HG02642 (cell line): Measurements from ENCODE around the gene PTPRN2.
"Not testable (repeated sequence)": the region's sequence is repeated elsewhere in the genome, so short reads cannot be mapped to it uniquely, and the experiment has no call there.

Experiments used
- ATAC-seq: cut with Tn5 transposase; IDR thresholded peaks from one replicate; pipeline ENCODE4 v1.9.1; 2021; ENCODE audit warnings: mild to moderate bottlenecking; ENCODE audit not compliant: unreplicated experiment, poor library complexity

PTPRN2 gene

GRCh38 chr7:158536871-158537515 lies 50.6 kb downstream of the PTPRN2 start:
- no peak for ATAC-seq

- no peak for ATAC-seq
Measured at GRCh38 chr7:158535079-158535478, 52.5 kb downstream of the PTPRN2 start.

GRCh38 chr7:158534598-158534997 lies 53.0 kb downstream of the PTPRN2 start:
- no peak for ATAC-seq

GRCh38 chr7:158534134-158534515 lies 53.5 kb downstream of the PTPRN2 start:
- not testable (repeated sequence) for ATAC-seq

- ATAC-seq: no peak
Measured at GRCh38 chr7:158533386-158534133, 54.1 kb downstream of the PTPRN2 start.

GRCh38 chr7:158532093-158532627 lies 55.5 kb downstream of the PTPRN2 start:
- ATAC-seq: no peak

GRCh38 chr7:158531661-158532060 lies 56.0 kb downstream of the PTPRN2 start:
- no peak for ATAC-seq

- ATAC-seq: no peak
Measured at GRCh38 chr7:158530800-158531609, 56.6 kb downstream of the PTPRN2 start.

- no peak for ATAC-seq
Measured at GRCh38 chr7:158529181-158530096, 58.2 kb downstream of the PTPRN2 start.

GRCh38 chr7:158527915-158528502 lies 59.6 kb downstream of the PTPRN2 start:
- no peak for ATAC-seq

GRCh38 chr7:158527495-158527894 lies 60.1 kb downstream of the PTPRN2 start:
- no peak for ATAC-seq

GRCh38 chr7:158527038-158527437 lies 60.6 kb downstream of the PTPRN2 start:
- ATAC-seq: no peak

- ATAC-seq: no peak
Measured at GRCh38 chr7:158526531-158526930, 61.1 kb downstream of the PTPRN2 start.

GRCh38 chr7:158525648-158526484 lies 61.8 kb downstream of the PTPRN2 start:
- ATAC-seq: no peak

- no peak for ATAC-seq
Measured at GRCh38 chr7:158524749-158525635, 62.6 kb downstream of the PTPRN2 start.

GRCh38 chr7:158524286-158524685 lies 63.3 kb downstream of the PTPRN2 start:
- not testable (repeated sequence) for ATAC-seq

- not testable (repeated sequence) for ATAC-seq
Measured at GRCh38 chr7:158523877-158524276, 63.7 kb downstream of the PTPRN2 start.
